ENCODE data around the gene TUBA1B.

GRCh38 chr12:49110464-49111155, 20.6 kb downstream of the TUBA1B start, which contains the start of gene LMBR1L:
- TF ChIP-seq CTCF (IDR thresholded peaks at IDR 0.05) (peak in 2 of 3 experiments; percentile 74 to 81), POLR2A (IDR thresholded peaks at IDR 0.05) (peak; percentile 82)

Data from testis (tissue), 2 donors.